GM13977 (cell line): ENCODE data around the gene MRPS7.
"Not testable (repeated sequence)": the region's sequence is repeated elsewhere in the genome, so short reads cannot be mapped to it uniquely, and the experiment has no call there.

Experiments used
- DNase-seq: peaks from one replicate; pipeline ENCODE4 v3.0.0; 2012; ENCODE audit warnings: low spot score
- CTCF ChIP-seq: IDR thresholded peaks from 2 replicates; pipeline ENCODE4 v1.5.1; 2012; ENCODE audit warnings: mild to moderate bottlenecking, control low read depth; ENCODE audit not compliant: insufficient read depth; ENCODE audit errors: extremely low read depth, missing control alignments
- in situ Hi-C: fragments of 300-500 bp; cut with MboI; formaldehyde crosslinking; loops from one replicate; pipeline ENCODE4 v1.12.0; 2022; ENCODE audit warnings: low sequenced_read_pairs, low pct_unique_long_range_greater_than_20kb, mixed read lengths, inconsistent platforms; ENCODE audit not compliant: unreplicated experiment

The MRPS7 gene

GRCh38 chr17:75271233-75271954, 9.7 kb downstream of the MRPS7 start:
- in situ Hi-C loops = loop anchor here (10.0 kb wide), 1 partner anchor 143 kb away; no protein-coding TSS in a partner anchor
- peak; percentile 95 for TF ChIP-seq CTCF
- DNase-seq = peak; percentile 98

- DNase-seq = no peak
- no peak for TF ChIP-seq CTCF
- in situ Hi-C loops = loop anchor here (10.0 kb wide), 1 partner anchor 143 kb away; no protein-coding TSS in a partner anchor
Measured at GRCh38 chr17:75271955-75272847, 10.5 kb downstream of the MRPS7 start.

GRCh38 chr17:75272848-75273184, 11.1 kb downstream of the MRPS7 start:
- TF ChIP-seq CTCF = no peak
- in situ Hi-C loops = loop anchor here (10.0 kb wide), 1 partner anchor 142 kb away; no protein-coding TSS in a partner anchor
- DNase-seq = no peak

GRCh38 chr17:75273977-75274708, 12.5 kb downstream of the MRPS7 start:
- TF ChIP-seq CTCF = no peak
- no peak for DNase-seq
- in situ Hi-C loops = loop anchor here (10.0 kb wide), 1 partner anchor 141 kb away; no protein-coding TSS in a partner anchor

GRCh38 chr17:75277664-75278071, 16.0 kb downstream of the MRPS7 start:
- DNase-seq = no peak
- no peak for TF ChIP-seq CTCF
- in situ Hi-C loops = loop anchor here (10.0 kb wide), 1 partner anchor 137 kb away; no protein-coding TSS in a partner anchor

GRCh38 chr17:75280189-75280588, 18.5 kb downstream of the MRPS7 start:
- in situ Hi-C loops = not testable (repeated sequence)

More at GRCh38 chr17:75280189-75280588, 18.5 kb downstream of the MRPS7 start:
- DNase-seq = not testable (repeated sequence)
